Measurements from ENCODE around the gene RD3L. TPM values are rescaled to one million over a fixed set of nuclear protein-coding genes. Genes with fewer than 3 reads are reported as not detected.

RD3L gene
- total RNA-seq, 1 experiment from 2014 or later, result not detected

- no peak overlapping the region for H2AFZ ChIP-seq (ENCODE audit: low read length)
Observed at GRCh38 chr14:103899316-103899715, 43.0 kb downstream of the RD3L start.

More at GRCh38 chr14:103899316-103899715, 43.0 kb downstream of the RD3L start:
- no peaks in the 10 kb centered on the region for H3K9me3 ChIP-seq (ENCODE audit: control insufficient read depth, low read depth, low read length)
- Mint-ChIP-seq H3K27me3 (ENCODE audit: low read depth) (peaks cover 8% of the 10 kb centered on the region), H3K4me1 (peaks cover 0 to 6% of the 10 kb centered on the region in 2 experiments; a peak in 2 of 4 replicates), H3K36me3 (ENCODE audit: insufficient read depth in 1 of 3, low read depth in 3 of 3) (peaks cover 3 to 5% (median 5%) of the 10 kb centered on the region in 3 experiments; a peak in 3 of 7 replicates), H3K9me3 (peaks cover 5 to 6% of the 10 kb centered on the region in 2 experiments), H3K27ac (no peak overlapping the region), H3K4me3 (no peak overlapping the region)
- H3K18ac ChIP-seq (ENCODE audit: insufficient read length, low read depth, low read length), result no peak overlapping the region
- no peak overlapping the region for H4K5ac ChIP-seq (ENCODE audit: insufficient read length, low read depth, low read length)
- DNase-seq, result no peak
- no peak overlapping the region for H4K91ac ChIP-seq (ENCODE audit: insufficient read length, low read depth, low read length)
- no peak overlapping the region for H2BK120ac ChIP-seq (ENCODE audit: low read depth, low read length, poor library complexity, severe bottlenecking)
- H2BK15ac ChIP-seq (ENCODE audit: low read depth, low read length), result no peak overlapping the region
- H3K56ac ChIP-seq (ENCODE audit: insufficient read length, low read depth, low read length), result no peak overlapping the region
- H2BK12ac ChIP-seq (ENCODE audit: insufficient read length, low read depth, low read length), result no peak overlapping the region
- H3K4ac ChIP-seq (ENCODE audit: low read depth, low read length), result no peak overlapping the region
- H2BK20ac ChIP-seq (ENCODE audit: low read depth, low read length, poor library complexity, severe bottlenecking), result no peak overlapping the region
- no peaks in the 10 kb centered on the region for H3K23me2 ChIP-seq (ENCODE audit: insufficient read length, low read depth, low read length, poor library complexity, severe bottlenecking)
- no peak overlapping the region for H2BK5ac ChIP-seq (ENCODE audit: insufficient read length, low read length)
- H3K14ac ChIP-seq (ENCODE audit: insufficient read depth, low read length), result no peak overlapping the region
- WGBS (ENCODE audit: extremely low coverage, insufficient read length, low lambda C conversion rate), result no CpG with 5 or more reads among the region's 13 CpGs
- H4K8ac ChIP-seq (replicated peaks; ENCODE audit: insufficient read length, low read depth, low read length), result no peak overlapping the region
- H3K79me2 ChIP-seq (ENCODE audit: insufficient read depth, low read length), result no peaks in the 10 kb centered on the region
- H2AK5ac ChIP-seq (ENCODE audit: insufficient read length, low read length), result no peak overlapping the region
- H3K79me1 ChIP-seq (ENCODE audit: insufficient read depth, low read depth, low read length, poor library complexity, severe bottlenecking), result no peaks in the 10 kb centered on the region
- TF ChIP-seq CTCF (conservative IDR thresholded peaks at IDR 0.05), result peak; percentile 13; the same call in 1 of the 3 replicates
- no peak overlapping the region for H3K9ac ChIP-seq (ENCODE audit: extremely low read depth, insufficient read length, low read length)
- H3K4me2 ChIP-seq (ENCODE audit: insufficient read depth, insufficient read length, low read length), result no peak overlapping the region
- peaks cover 2% of the 10 kb centered on the region for H4K20me1 ChIP-seq (ENCODE audit: control insufficient read depth, insufficient read depth, insufficient read length)
- H3K27ac ChIP-seq (ENCODE audit: insufficient read length, low read depth, low read length), result no peak overlapping the region
- no peaks in the 10 kb centered on the region for H3K27me3 ChIP-seq (ENCODE audit: insufficient read depth, low read length)
- no peak overlapping the region for H3K23ac ChIP-seq (ENCODE audit: insufficient read length, low read depth, low read length)
- H3K4me1 ChIP-seq (ENCODE audit: insufficient read depth, low read length), result no peaks in the 10 kb centered on the region
- no peak overlapping the region for H3T11ph ChIP-seq (ENCODE audit: low read length)

Data from H9 (cell line).